Endothelial cell of umbilical vein (primary cell): ENCODE measurements around the gene CDH23. TPM values are rescaled to one million over a fixed set of nuclear protein-coding genes. Genes with fewer than 3 reads are reported as not detected.

ENCODE experiments used
- BruUV-seq: library from RNA; stranded (reverse); fragments of 400-500 nt; replicated peaks from 2 replicates; lab custom pipeline; 2021; lab: Mats Ljungman, UMichigan
- CTCF ChIA-PET: fragments of 300-600, 350-600 bp; sonication (Branson Sonifier 250); formaldehyde crosslinking; loops from one replicate; lab custom pipeline; 2021; ENCODE audit warnings: antibody characterized with exemption, inconsistent platforms; lab: Charles Lee
- POLR2A ChIA-PET: fragments of 300-600, 350-600 bp; sonication (Branson Sonifier 250); formaldehyde crosslinking; loops from one replicate; lab custom pipeline; 2021; ENCODE audit warnings: antibody characterized with exemption, inconsistent platforms; lab: Charles Lee
- DNase-seq: peaks from one replicate; pipeline ENCODE4 v3.0.0-alpha.2; 2011; ENCODE audit warnings: low read depth, low spot score
- FAIRE-seq: peaks from 2 replicates; lab custom pipeline; 2011; peaks lifted over from hg19 to GRCh38; lab: Jason Lieb, UNC
- H2AFZ ChIP-seq: 2 replicates; pipeline ENCODE4 v1.6.0; 2012; ENCODE audit warnings: low read depth, low read length, control low read depth, inconsistent platforms
- H3K27ac ChIP-seq: 2 replicates; pipeline ENCODE4 v1.5.1; 2011; ENCODE audit warnings: low read depth, mild to moderate bottlenecking, control low read depth, low read length, moderate library complexity; ENCODE audit not compliant: insufficient read depth
- H3K27me3 ChIP-seq, 2 experiments: 2 replicates each; pipeline versions ENCODE4 v1.6.0 to v1.6.1; 2011; ENCODE audit warnings: low read length in 2 of 2, mixed read lengths in 1 of 2; ENCODE audit not compliant: control insufficient read depth in 2 of 2, insufficient read depth in 2 of 2
- H3K36me3 ChIP-seq, 2 experiments: 2 replicates in 1 of 2; 3 replicates in 1 of 2; pipeline ENCODE4 v1.5.1; 2011; ENCODE audit warnings: low read length in 2 of 2, mild to moderate bottlenecking in 1 of 2, moderate library complexity in 1 of 2; ENCODE audit not compliant: control insufficient read depth in 2 of 2, insufficient read depth in 2 of 2; ENCODE audit errors: extremely low read depth in 1 of 2
- H3K4me1 ChIP-seq: 3 replicates; pipeline ENCODE4 v1.5.1; 2011; ENCODE audit warnings: mild to moderate bottlenecking, low read length; ENCODE audit not compliant: control insufficient read depth, insufficient read depth; ENCODE audit errors: extremely low read depth
- H3K4me2 ChIP-seq: 2 replicates; pipeline ENCODE4 v1.6.1; 2011; ENCODE audit warnings: low read length, control low read depth, mixed read lengths; ENCODE audit not compliant: insufficient read depth
- H3K4me3 ChIP-seq, 3 experiments: fragments of 200-600 bp in 1 of 3; sonication (generic), shearing (Covaris generic) in 1 of 3; replicated peaks in 1 of 3; 2 replicates each; pipeline ENCODE4 v1.5.1; 2011 to 2016; ENCODE audit warnings: control low read depth in 3 of 3, low read length in 3 of 3, mild to moderate bottlenecking in 2 of 3, inconsistent platforms in 1 of 3, low read depth in 1 of 3, moderate library complexity in 1 of 3; ENCODE audit not compliant: insufficient read depth in 1 of 3
- H3K79me2 ChIP-seq: 2 replicates; pipeline ENCODE4 v1.6.0; 2012; ENCODE audit warnings: low read length, inconsistent platforms; ENCODE audit not compliant: control insufficient read depth, insufficient read depth
- H3K9ac ChIP-seq: replicated peaks from 2 replicates; pipeline ENCODE3; 2011; ENCODE audit warnings: low read length, control low read depth; ENCODE audit not compliant: insufficient read depth; ENCODE audit errors: extremely low read depth
- H3K9me1 ChIP-seq: replicated peaks from 3 replicates; pipeline ENCODE4 v1.6.0; 2011; ENCODE audit warnings: mild to moderate bottlenecking, low read length; ENCODE audit not compliant: control insufficient read depth, insufficient read depth; ENCODE audit errors: extremely low read depth
- H3K9me3 ChIP-seq: replicated peaks from 2 replicates; pipeline ENCODE4 v1.5.1; 2012; ENCODE audit warnings: low read length, inconsistent platforms; ENCODE audit not compliant: control insufficient read depth, insufficient read depth
- H4K20me1 ChIP-seq: replicated peaks from 2 replicates; pipeline ENCODE3; 2011; ENCODE audit warnings: mild to moderate bottlenecking, low read length; ENCODE audit not compliant: control insufficient read depth, insufficient read depth; ENCODE audit errors: extremely low read depth
- EZH2 ChIP-seq: IDR thresholded peaks from 2 replicates; pipeline ENCODE4 v1.6.1; 2012; ENCODE audit warnings: borderline replicate concordance, low read depth, mild to moderate bottlenecking, moderate library complexity, low read length, inconsistent platforms; ENCODE audit not compliant: severe bottlenecking
- FOS ChIP-seq: IDR thresholded peaks from 2 replicates; pipeline ENCODE4 v1.6.1; 2011; ENCODE audit warnings: mild to moderate bottlenecking, low read length, moderate library complexity, borderline replicate concordance; ENCODE audit not compliant: insufficient read depth
- GATA2 ChIP-seq: IDR thresholded peaks from 2 replicates; pipeline ENCODE4 v1.7.0; 2011; ENCODE audit warnings: low read depth, mild to moderate bottlenecking, moderate library complexity, mixed read lengths, low read length; ENCODE audit not compliant: insufficient read length, insufficient read depth
- JUN ChIP-seq: IDR thresholded peaks from 2 replicates; pipeline ENCODE4 v1.6.1; 2011; ENCODE audit warnings: borderline replicate concordance, low read depth; ENCODE audit not compliant: insufficient read length, insufficient read depth
- MYC ChIP-seq: IDR thresholded peaks from one replicate; pipeline ENCODE4 v1.6.1; 2011; ENCODE audit warnings: mild to moderate bottlenecking, low read depth, low read length
- POLR2A ChIP-seq: IDR thresholded peaks from 2 replicates; pipeline ENCODE4 v1.6.1; 2012; ENCODE audit warnings: low read depth, mild to moderate bottlenecking, control low read depth, low read length
- POLR2AphosphoS5 ChIP-seq: IDR thresholded peaks from 2 replicates; pipeline ENCODE4 v1.6.1; 2012; ENCODE audit warnings: low read depth, mild to moderate bottlenecking, control low read depth, low read length, moderate library complexity; ENCODE audit not compliant: insufficient read depth
- dilution Hi-C: fragments of 300-500 bp; cut with MboI; formaldehyde crosslinking; loops from one replicate; pipeline ENCODE4 v1.15.0; 2019; ENCODE audit warnings: low sequenced_read_pairs; ENCODE audit not compliant: extremely low pct_ligation_motif_present
- intact Hi-C: fragments of 100-400 bp; cut with micrococcal nuclease; formaldehyde crosslinking; loops from one replicate; pipeline ENCODE4 v1.10.0; 2022
- polyA plus RNA-seq, 4 experiments: library from polyadenylated mRNA; depleted of rRNA in 3 of 4; stranded (reverse) in 3 of 4; unstranded in 1 of 4; fragments of >200 nt; gene quantifications; 2 replicates each; pipeline versions ENCODE4 v1.2.1 to v1.2.3, GENCODE V29; 2011 to 2012; ENCODE audit warnings: missing spikeins in 1 of 4
- total RNA-seq: library from RNA; stranded (reverse); gene quantifications from 2 replicates; pipeline ENCODE4 v1.2.3, GENCODE V29; 2021
- TF ChIP-seq, protein P1 (sequence below), 2 donors: IDR thresholded peaks; 1 replicate in 1 of 2; 2 replicates in 1 of 2; pipeline ENCODE4 v1.5.1; 2011; ENCODE audit warnings: low read length in 2 of 2, mild to moderate bottlenecking in 2 of 2, moderate library complexity in 2 of 2, control low read depth in 1 of 2, inconsistent platforms in 1 of 2, low read depth in 1 of 2; ENCODE audit not compliant: insufficient read depth in 1 of 2; ENCODE audit errors: extremely low read depth in 1 of 2
- TF ChIP-seq, protein P2 (sequence below): IDR thresholded peaks from 2 replicates; pipeline ENCODE4 v1.6.1; 2011; ENCODE audit not compliant: insufficient read depth, insufficient read length

The CDH23 gene
- total and polyA plus RNA-seq, 2 donors (not counting 3 experiments of a cell fraction or from before 2014, with no cell fraction given), result not detected

DNA sequence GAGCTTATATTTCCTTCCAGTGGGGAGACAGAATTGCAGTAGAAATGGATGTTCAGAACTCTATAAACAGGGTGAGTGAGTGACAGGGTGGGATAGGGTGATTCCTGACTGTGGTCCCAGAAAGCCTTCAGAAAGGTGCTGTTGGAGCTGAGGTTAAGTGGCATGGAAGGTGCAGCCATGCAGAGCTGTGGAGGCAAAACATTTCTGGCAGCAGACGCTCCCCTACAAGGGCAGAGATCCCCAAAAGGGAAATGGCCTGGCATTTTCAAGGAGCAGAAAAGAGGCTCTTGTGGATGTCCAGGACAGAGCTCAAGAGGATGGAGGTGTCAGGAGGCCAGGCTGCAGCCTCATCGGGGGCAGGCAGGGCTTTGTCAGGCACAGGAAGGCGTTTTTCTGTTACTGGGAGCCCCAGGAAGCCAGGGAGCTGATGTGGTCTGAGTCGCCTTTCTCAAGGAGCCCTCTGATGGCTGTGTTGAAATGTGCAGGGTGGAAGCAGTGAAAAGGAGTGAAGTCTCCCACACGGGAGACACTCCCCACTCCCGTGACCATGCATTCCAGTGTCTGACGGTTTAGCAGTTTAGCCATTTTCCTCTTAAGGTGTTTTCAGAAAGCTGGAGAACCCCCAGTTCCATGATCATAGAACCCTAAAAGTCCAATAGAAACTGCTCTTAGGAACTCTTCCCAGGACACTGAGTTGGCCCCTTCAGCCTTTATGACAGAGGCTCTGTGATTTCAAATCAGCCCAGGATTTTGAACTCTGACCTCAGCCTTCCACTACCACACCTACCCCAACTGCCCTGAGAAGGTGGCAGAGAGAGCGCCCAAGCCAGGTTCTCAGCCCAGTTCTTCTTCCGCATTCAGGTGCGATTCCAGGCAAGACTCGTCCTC is 226.6 kb downstream of the CDH23 start:
- H3K4me1 ChIP-seq, result peaks cover 6% of the 10 kb centered on the region
- ChIA-PET CTCF (interaction anchor here (0.6 to 2.9 kb wide), 8 partner anchors 9 to 307 kb away, joined by 3 to 10 read pairs (median 4); no protein-coding TSS in a partner anchor), POLR2A (interaction anchor here (0.6 kb wide), 1 partner anchor 14 kb away, joined by 7 read pairs; no protein-coding TSS in a partner anchor)
- no peak overlapping the region for H2AFZ ChIP-seq
- intact Hi-C loops, result no loop called here
- no peaks in the 10 kb centered on the region for H3K27me3 ChIP-seq
- no peaks in the 10 kb centered on the region for H3K9me1 ChIP-seq
- H3K27ac ChIP-seq, result no peak overlapping the region
- no peak for TF ChIP-seq EZH2
- TF ChIP-seq, protein P1, sequence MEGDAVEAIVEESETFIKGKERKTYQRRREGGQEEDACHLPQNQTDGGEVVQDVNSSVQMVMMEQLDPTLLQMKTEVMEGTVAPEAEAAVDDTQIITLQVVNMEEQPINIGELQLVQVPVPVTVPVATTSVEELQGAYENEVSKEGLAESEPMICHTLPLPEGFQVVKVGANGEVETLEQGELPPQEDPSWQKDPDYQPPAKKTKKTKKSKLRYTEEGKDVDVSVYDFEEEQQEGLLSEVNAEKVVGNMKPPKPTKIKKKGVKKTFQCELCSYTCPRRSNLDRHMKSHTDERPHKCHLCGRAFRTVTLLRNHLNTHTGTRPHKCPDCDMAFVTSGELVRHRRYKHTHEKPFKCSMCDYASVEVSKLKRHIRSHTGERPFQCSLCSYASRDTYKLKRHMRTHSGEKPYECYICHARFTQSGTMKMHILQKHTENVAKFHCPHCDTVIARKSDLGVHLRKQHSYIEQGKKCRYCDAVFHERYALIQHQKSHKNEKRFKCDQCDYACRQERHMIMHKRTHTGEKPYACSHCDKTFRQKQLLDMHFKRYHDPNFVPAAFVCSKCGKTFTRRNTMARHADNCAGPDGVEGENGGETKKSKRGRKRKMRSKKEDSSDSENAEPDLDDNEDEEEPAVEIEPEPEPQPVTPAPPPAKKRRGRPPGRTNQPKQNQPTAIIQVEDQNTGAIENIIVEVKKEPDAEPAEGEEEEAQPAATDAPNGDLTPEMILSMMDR (IDR thresholded peaks at IDR 0.05; ENCODE audit: extremely low read depth in 1 of 2, insufficient read depth in 1 of 2, low read depth in 1 of 2, low read length in 2 of 2), result peak in 1 of 2 donors; percentile 3
- FAIRE-seq, result peak; percentile 76
- H3K79me2 ChIP-seq, result no peaks in the 10 kb centered on the region
- H3K4me3 ChIP-seq, result no peak overlapping the region
- dilution Hi-C loops, result no loop called here
- H3K36me3 ChIP-seq, result no peaks in the 10 kb centered on the region
- no TSS peak for BruUV-seq
- no peak overlapping the region for H3K4me2 ChIP-seq
- H3K9ac ChIP-seq, result no peak overlapping the region
- DNase-seq, result peak; percentile 21
- no peaks in the 10 kb centered on the region for H4K20me1 ChIP-seq
- no peaks in the 10 kb centered on the region for H3K9me3 ChIP-seq

DNA sequence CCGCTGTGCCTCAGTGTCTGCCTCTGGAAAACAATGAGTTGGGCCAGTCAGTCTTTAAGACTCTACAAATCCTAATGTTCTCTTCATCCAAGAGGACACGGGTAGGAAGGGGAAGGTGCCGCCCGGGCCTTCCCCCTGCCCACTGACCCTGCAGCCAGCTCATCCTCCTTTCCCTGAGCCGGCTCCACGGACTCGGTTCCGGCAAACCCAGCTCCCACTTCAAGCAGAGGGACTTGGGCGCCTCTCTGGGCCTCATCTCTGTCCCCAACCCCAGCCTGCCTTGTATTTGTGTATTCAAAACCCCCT is 227.2 kb downstream of the CDH23 start:
- Histone ChIP-seq H2AFZ (no peak overlapping the region), H3K4me3 (no peak overlapping the region), H3K4me1 (peaks cover 6% of the 10 kb centered on the region), H3K4me2 (no peak overlapping the region), H3K36me3 (no peaks in the 10 kb centered on the region), H4K20me1 (no peaks in the 10 kb centered on the region), H3K79me2 (no peaks in the 10 kb centered on the region), H3K27ac (no peak overlapping the region), H3K9ac (no peak overlapping the region), H3K9me1 (no peaks in the 10 kb centered on the region), H3K27me3 (no peaks in the 10 kb centered on the region), H3K9me3 (no peaks in the 10 kb centered on the region)
- intact Hi-C loops (no loop called here), dilution Hi-C loops (no loop called here)
- no peak for DNase-seq
- no peak for FAIRE-seq
- TF ChIP-seq JUN, result no peak
- TF ChIP-seq MYC, result no peak
- TF ChIP-seq, protein P1 (IDR thresholded peaks at IDR 0.05; ENCODE audit: extremely low read depth in 1 of 2, insufficient read depth in 1 of 2, low read depth in 1 of 2, low read length in 2 of 2), result no peak
- no peak for TF ChIP-seq POLR2A
- no peak for TF ChIP-seq FOS
- no peak for TF ChIP-seq POLR2AphosphoS5
- no peak for TF ChIP-seq GATA2
- TF ChIP-seq, protein P2, sequence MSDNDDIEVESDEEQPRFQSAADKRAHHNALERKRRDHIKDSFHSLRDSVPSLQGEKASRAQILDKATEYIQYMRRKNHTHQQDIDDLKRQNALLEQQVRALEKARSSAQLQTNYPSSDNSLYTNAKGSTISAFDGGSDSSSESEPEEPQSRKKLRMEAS, result no peak
- no peak for TF ChIP-seq EZH2
- ChIA-PET CTCF (interaction anchor here (0.9 to 2.9 kb wide), 6 partner anchors 9 to 308 kb away, joined by 3 to 10 read pairs (median 4); no protein-coding TSS in a partner anchor), POLR2A (no interaction called here)
- BruUV-seq, result no TSS peak
